RWPE1 (cell line): ENCODE measurements around the gene EFNA2.
A peak's percentile ranks its signal among the peaks of the same experiment; 100 is the strongest.

Experiments
- CTCF ChIA-PET: fragments of 350-600 bp; sonication (Branson Sonifier 250); formaldehyde crosslinking; extraction: SDS; loops from one replicate; lab custom pipeline; 2021; lab: Yijun Ruan, JAX
- POLR2A ChIA-PET: fragments of 400-600 bp; formaldehyde crosslinking; extraction: SDS; loops from one replicate; lab custom pipeline; 2020; ENCODE audit warnings: antibody characterized with exemption; ENCODE audit not compliant: low non-redundant PET; lab: Yijun Ruan, JAX
- DNase-seq: peaks from one replicate; pipeline ENCODE4 v3.0.0; 2012; ENCODE audit warnings: low spot score
- H3K27ac ChIP-seq: fragments of 450-650 bp; 2 replicates; pipeline ENCODE4 v1.5.1; 2017
- TF ChIP-seq, protein P1 (sequence below): fragments of 450-650 bp; conservative IDR thresholded peaks from 2 replicates; pipeline ENCODE4 v1.5.1; 2017; ENCODE audit warnings: low read depth, mild to moderate bottlenecking

The EFNA2 gene

DNA sequence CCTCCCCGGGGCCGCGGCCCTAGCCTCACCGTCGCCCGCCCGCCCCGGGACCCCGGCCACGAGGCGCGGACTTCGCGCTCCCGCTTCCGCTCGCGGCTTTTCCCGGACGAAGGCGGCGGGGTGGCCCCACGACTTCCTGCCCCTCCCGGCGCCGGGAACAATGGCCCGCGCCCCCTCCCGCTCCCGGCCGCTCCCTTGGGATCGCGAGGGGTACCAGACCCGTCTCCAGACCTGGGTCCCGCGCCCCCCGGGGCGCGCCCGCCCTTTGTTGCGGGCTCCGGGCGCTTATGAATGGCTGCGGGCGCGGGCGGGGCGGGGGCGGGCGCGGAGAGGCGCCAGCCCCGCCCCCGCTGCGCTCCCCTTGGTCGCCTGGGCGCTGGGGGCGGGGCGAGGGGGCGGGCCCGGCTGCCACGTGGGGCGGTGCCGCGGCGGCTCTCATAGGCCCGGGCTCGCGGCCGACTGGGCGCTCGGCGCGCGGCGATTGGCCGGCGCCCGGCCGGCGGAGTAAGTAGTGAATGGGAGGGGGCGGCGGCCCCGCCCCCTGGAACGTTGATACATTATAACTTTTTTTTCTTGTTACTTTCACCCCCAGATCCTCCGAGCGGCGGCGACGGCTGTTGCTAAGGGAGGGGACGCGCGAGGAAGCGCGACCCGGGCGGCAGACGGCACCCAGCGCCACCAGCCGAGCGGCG is 36.2 kb upstream of the EFNA2 start:
- ChIA-PET CTCF (interaction anchor here (0.5 to 1.0 kb wide), 4 partner anchors 16 to 120 kb away, joined by 3 to 4 read pairs (median 4); no protein-coding TSS in a partner anchor), POLR2A (interaction anchor here (0.6 kb wide), 1 partner anchor 19 kb away, joined by 3 read pairs; no protein-coding TSS in a partner anchor)
- peak overlapping the region; percentile 100 for H3K27ac ChIP-seq
- DNase-seq, result peak; percentile 85
- TF ChIP-seq, protein P1, sequence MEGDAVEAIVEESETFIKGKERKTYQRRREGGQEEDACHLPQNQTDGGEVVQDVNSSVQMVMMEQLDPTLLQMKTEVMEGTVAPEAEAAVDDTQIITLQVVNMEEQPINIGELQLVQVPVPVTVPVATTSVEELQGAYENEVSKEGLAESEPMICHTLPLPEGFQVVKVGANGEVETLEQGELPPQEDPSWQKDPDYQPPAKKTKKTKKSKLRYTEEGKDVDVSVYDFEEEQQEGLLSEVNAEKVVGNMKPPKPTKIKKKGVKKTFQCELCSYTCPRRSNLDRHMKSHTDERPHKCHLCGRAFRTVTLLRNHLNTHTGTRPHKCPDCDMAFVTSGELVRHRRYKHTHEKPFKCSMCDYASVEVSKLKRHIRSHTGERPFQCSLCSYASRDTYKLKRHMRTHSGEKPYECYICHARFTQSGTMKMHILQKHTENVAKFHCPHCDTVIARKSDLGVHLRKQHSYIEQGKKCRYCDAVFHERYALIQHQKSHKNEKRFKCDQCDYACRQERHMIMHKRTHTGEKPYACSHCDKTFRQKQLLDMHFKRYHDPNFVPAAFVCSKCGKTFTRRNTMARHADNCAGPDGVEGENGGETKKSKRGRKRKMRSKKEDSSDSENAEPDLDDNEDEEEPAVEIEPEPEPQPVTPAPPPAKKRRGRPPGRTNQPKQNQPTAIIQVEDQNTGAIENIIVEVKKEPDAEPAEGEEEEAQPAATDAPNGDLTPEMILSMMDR, result no peak

DNA sequence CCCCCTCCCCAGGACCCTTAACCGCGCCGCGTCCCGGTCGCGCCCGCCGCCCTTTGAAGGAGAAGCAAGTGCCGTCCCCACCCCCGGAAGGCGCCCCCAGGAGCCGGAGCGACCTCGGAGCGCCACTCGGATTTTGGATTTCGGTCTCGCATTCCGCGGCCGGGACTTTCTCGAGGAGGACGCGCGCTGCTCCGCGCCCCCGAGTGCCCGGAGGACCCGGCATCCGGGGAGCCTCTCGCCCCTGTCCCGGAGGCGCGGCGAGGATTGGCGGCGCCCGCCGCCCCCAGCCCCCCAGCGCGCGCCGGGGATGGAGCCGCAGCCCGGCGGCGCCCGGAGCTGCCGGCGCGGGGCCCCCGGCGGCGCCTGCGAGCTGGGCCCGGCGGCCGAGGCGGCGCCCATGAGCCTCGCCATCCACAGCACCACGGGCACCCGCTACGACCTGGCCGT is 35.7 kb upstream of the EFNA2 start:
- ChIA-PET CTCF (no interaction called here), POLR2A (interaction anchor here (0.6 kb wide), 1 partner anchor 19 kb away, joined by 3 read pairs; no protein-coding TSS in a partner anchor)
- peak overlapping the region; percentile 100 for H3K27ac ChIP-seq
- TF ChIP-seq, protein P1, result no peak
- no peak for DNase-seq

DNA sequence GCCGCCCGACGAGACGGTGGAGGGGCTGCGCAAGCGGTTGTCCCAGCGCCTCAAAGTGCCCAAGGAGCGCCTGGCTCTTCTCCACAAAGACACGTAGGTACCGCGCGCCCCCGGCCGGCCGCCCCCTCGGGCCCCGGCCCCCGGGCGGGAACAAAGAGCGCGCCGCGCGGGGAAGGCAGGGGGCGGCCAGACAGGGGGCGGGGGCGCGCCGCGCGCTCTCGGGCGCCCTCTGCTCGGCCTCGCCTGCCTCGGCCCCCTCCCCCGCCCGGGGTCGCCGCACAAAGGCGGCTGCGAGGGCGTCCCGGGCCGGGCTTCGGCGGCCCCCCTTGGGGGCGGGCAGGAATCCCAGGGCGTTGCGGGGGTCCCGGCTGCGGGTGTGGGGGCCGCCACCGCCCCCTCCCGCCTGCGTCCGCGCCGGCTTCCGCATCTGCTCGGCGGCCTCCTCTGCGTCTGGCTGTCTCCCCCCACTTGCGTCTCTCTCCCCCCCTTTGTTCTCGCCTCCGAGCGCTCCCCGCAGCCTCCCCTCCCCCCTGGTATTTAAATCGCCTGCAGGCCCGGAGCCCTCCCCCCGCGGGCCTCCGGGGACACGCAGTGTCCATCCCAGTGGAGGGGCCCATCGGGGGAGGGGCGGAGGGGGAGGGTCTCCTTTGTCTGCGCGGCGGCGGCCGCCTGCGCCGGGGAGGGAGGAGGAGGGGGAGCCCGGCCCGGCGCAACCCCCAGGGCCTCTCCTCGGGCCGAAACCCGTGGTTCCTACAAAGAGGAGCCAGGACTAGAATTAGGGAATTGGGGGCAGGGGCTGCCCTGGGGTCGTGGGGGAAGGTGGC is 35.0 kb upstream of the EFNA2 start:
- POLR2A ChIA-PET, result interaction anchor here (0.6 to 1.2 kb wide), 2 partner anchors 18 kb away, joined by 3 to 4 read pairs; partner anchors contain the start of gene CIRBP

DNA sequence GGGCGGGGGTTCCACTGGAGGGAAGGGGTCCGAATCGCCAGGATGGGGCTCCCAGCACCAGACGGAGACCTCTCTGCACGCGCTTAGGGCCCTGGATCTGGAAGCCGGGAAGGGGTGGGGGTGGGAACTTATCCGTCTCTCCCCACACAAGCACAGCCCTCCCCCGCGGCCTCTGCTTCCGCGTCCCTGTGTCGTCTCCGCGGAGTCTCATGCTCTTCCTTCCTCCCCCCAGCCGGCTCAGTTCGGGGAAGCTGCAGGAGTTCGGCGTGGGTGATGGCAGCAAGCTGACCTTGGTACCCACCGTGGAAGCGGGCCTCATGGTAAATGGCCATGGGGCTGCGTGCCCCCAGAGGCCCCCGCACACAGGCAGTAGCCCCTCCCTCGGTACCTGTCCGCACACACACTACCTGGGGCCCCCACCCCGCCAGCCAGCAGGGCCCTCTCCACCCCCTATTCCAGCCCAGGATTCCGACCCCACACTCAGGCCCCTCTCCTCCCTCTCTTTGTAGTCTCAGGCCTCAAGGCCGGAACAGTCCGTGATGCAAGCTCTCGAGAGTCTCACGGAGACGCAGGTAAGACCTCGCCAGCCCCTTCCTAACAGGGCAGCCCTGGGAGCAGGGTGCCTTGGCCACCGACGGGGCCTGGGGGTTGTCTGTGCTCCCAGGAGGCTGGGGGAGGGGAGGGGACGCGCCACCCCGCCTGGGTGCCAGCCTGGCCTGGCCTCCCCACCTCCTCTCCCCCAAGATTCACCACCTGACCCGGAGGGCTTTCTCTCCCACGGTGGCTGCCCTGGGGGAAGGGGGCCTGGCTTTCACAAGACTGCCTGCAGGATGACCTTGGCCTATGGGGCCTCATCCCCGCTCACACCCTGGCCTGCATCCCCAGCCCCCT is 34.1 kb upstream of the EFNA2 start:
- ChIA-PET CTCF (no interaction called here), POLR2A (interaction anchor here (1.2 kb wide), 1 partner anchor 18 kb away, joined by 4 read pairs; the partner anchor contains the start of gene CIRBP)
- TF ChIP-seq, protein P1, result no peak
- no peak for DNase-seq
- H3K27ac ChIP-seq, result peak overlapping the region; percentile 100

More for the DNA sequence above, 35.0 kb upstream of the EFNA2 start:
- TF ChIP-seq, protein P1, result no peak
- CTCF ChIA-PET, result no interaction called here
- no peak for DNase-seq
- H3K27ac ChIP-seq, result peak overlapping the region; percentile 100

DNA sequence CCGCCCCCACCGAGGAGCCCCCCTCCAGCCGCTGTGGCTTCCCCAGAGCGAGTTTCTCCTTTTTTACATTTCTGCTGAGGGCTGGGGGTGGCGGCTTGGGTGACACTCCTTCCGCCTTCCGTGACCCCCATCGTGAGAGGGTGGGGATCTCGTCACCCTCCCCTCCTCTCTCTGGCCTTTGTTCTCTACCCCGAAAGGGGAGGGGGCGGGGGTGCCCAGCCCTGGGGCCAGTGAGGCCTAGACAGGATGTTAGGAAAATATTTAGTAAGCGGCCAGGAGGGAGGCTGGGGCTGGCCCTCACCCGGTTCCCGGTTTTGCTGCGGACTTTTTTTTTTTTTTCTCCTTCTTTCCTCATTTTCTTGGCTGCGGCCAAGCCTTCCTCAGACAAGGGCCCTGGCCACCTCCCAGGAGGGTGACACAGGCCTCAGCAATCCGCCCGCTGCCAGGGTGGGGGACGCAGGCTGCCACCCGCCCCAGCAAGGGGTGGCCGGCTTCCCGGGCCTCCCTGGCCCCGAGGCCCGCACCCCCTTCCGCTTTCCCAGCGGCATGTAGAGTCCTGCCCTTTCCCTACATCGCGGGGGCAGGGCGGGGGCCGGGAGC is 33.4 kb upstream of the EFNA2 start:
- H3K27ac ChIP-seq, result peak overlapping the region; percentile 100
- TF ChIP-seq, protein P1, result no peak
- CTCF ChIA-PET, result interaction anchor here (0.8 to 1.9 kb wide), 2 partner anchors 8 to 15 kb away, joined by 6 to 9 read pairs; no protein-coding TSS in a partner anchor
- peak; percentile 54 for DNase-seq
- POLR2A ChIA-PET, result interaction anchor here (0.6 to 1.4 kb wide), 6 partner anchors 10 to 497 kb away, joined by 3 to 14 read pairs (median 8); partner anchors contain the start of gene CIRBP
